DMS114 treated with DMSO at 0.1 percent for 48 hours (cell line): ENCODE results near the gene SREBF1.

Experiments used
- DNase-seq: peaks from one replicate; lab custom pipeline; 2025; ENCODE audit not compliant: unreplicated experiment; lab: John Stamatoyannopoulos, UW

Gene SREBF1

GRCh38 chr17:17859909-17860765, 23.4 kb upstream of the SREBF1 start:
- DNase-seq, result no peak

- no peak for DNase-seq
Measured at GRCh38 chr17:17857496-17857895, 20.7 kb upstream of the SREBF1 start.

- no peak for DNase-seq
Measured at GRCh38 chr17:17856386-17856785, 19.6 kb upstream of the SREBF1 start.

- no peak for DNase-seq
Measured at GRCh38 chr17:17855976-17856375, 19.2 kb upstream of the SREBF1 start.

GRCh38 chr17:17853811-17854447, 17.1 kb upstream of the SREBF1 start:
- no peak for DNase-seq

- no peak for DNase-seq
Measured at GRCh38 chr17:17852930-17853329, 16.1 kb upstream of the SREBF1 start.

GRCh38 chr17:17851103-17852002, 14.6 kb upstream of the SREBF1 start:
- DNase-seq, result no peak

- DNase-seq, result no peak
Measured at GRCh38 chr17:17849845-17850373, 13.1 kb upstream of the SREBF1 start.

GRCh38 chr17:17849147-17849820, 12.5 kb upstream of the SREBF1 start:
- no peak for DNase-seq

- no peak for DNase-seq
Measured at GRCh38 chr17:17848311-17849082, 11.7 kb upstream of the SREBF1 start.

- no peak for DNase-seq
Measured at GRCh38 chr17:17847726-17848125, 10.9 kb upstream of the SREBF1 start.

- no peak for DNase-seq
Measured at GRCh38 chr17:17847118-17847689, 10.4 kb upstream of the SREBF1 start.

GRCh38 chr17:17846645-17847044, 9.9 kb upstream of the SREBF1 start:
- DNase-seq, result no peak

GRCh38 chr17:17846003-17846402, 9.2 kb upstream of the SREBF1 start:
- no peak for DNase-seq

GRCh38 chr17:17845046-17845775, 8.4 kb upstream of the SREBF1 start:
- DNase-seq, result no peak

- no peak for DNase-seq
Measured at GRCh38 chr17:17844500-17844899, 7.7 kb upstream of the SREBF1 start.

- DNase-seq, result no peak
Measured at GRCh38 chr17:17844079-17844478, 7.3 kb upstream of the SREBF1 start.

- DNase-seq, result no peak
Measured at GRCh38 chr17:17843096-17843495, 6.3 kb upstream of the SREBF1 start.
